ENCODE results near the gene MCM9. TPM values are rescaled to one million over a fixed set of nuclear protein-coding genes. Genes with fewer than 3 reads are reported as not detected.

The MCM9 gene
- polyA plus RNA-seq, 4 donors, result 3.1 to 18.9 (median 4.4) TPM

- no peaks in the 10 kb centered on the region for H3K27me3 ChIP-seq (ENCODE audit: control insufficient read depth in 3 of 3, insufficient read depth in 3 of 3, low read length in 3 of 3)
- peaks cover 0 to 30% of the 10 kb centered on the region in 2 donors for H3K9me3 ChIP-seq (ENCODE audit: control insufficient read depth in 2 of 2, insufficient read depth in 1 of 2, low read depth in 1 of 2, low read length in 1 of 2)
- H3K4me1 ChIP-seq (ENCODE audit: control insufficient read depth in 3 of 3, insufficient read depth in 2 of 3, low read depth in 1 of 3, low read length in 2 of 3), result no peaks in the 10 kb centered on the region
- H3K4me3 ChIP-seq (ENCODE audit: low read depth in 1 of 3, low read length in 3 of 3), result no peak overlapping the region
- peaks cover 0 to 7% (median 0%) of the 10 kb centered on the region in 3 donors for H3K36me3 ChIP-seq (ENCODE audit: control insufficient read depth in 3 of 3, insufficient read depth in 2 of 3, low read depth in 1 of 3, low read length in 3 of 3)
- DNase-seq (no peak), FAIRE-seq (no peak)
- H3K27ac ChIP-seq (ENCODE audit: low read depth in 1 of 3, low read length in 2 of 3), result no peak overlapping the region
Observed at GRCh38 chr6:118945217-118945616, 10.3 kb upstream of the MCM9 start.

DNA sequence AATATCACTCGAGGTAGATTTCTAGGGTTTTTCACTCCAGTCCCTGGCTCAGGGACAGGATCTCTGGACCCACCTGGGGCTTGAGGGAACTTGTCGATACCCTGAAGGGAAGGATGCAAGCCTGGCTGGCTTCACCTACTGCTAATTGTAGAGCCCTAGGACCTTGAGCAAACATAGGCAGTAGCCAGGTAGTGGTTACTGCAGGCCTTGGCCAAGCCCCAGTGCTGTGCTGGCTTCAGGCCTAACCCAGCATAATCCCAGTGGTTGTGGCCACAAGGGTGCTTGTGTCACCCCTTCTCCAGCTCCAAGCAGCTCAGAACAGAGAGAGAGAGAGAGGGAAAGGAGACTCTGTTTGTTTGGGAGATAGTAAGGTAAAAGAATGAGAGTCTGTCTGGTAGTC is 5.8 kb upstream of the MCM9 start:
- H3K9me3 ChIP-seq (ENCODE audit: control insufficient read depth in 2 of 2, insufficient read depth in 1 of 2, low read depth in 1 of 2, low read length in 1 of 2), result peaks cover 0 to 23% of the 10 kb centered on the region in 2 donors
- DNase-seq, result no peak
- H3K4me3 ChIP-seq (ENCODE audit: low read depth in 1 of 3, low read length in 3 of 3), result no peak overlapping the region
- peaks cover 0 to 12% (median 0%) of the 10 kb centered on the region in 3 donors for H3K36me3 ChIP-seq (ENCODE audit: control insufficient read depth in 3 of 3, insufficient read depth in 2 of 3, low read depth in 1 of 3, low read length in 3 of 3)
- H3K4me1 ChIP-seq (ENCODE audit: control insufficient read depth in 3 of 3, insufficient read depth in 2 of 3, low read depth in 1 of 3, low read length in 2 of 3), result no peaks in the 10 kb centered on the region
- WGBS, 3 donors, result 93 to 100% (median 97%) methylated on average over 2 of the region's 2 CpGs
- FAIRE-seq, result no peak
- H3K27ac ChIP-seq (ENCODE audit: low read depth in 1 of 3, low read length in 2 of 3), result no peak overlapping the region
- H3K27me3 ChIP-seq (ENCODE audit: control insufficient read depth in 3 of 3, insufficient read depth in 3 of 3, low read length in 3 of 3), result no peaks in the 10 kb centered on the region

DNA sequence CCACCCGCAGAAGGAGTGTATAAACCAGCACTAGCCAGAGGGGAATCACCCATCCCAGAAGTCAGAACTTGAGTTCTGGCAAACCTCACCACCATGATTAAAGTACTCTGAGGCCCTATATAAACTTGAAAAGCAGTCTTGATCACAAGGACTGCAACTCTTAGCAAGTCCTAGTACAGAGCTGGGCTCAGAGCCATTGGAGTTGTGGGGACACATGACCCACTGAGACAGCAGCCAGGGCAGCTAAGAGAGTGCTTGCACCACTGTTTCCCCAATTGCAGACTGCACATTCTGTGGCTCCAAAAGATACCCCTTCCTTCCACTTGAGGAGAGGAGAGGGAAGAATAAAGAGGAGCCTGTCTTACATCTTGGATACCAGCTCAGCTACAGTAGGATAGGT is 4.7 kb upstream of the MCM9 start:
- no peak for DNase-seq
- Histone ChIP-seq H3K27ac (ENCODE audit: low read depth in 1 of 3, low read length in 2 of 3) (no peak overlapping the region), H3K27me3 (ENCODE audit: control insufficient read depth in 3 of 3, insufficient read depth in 3 of 3, low read length in 3 of 3) (no peaks in the 10 kb centered on the region), H3K9me3 (ENCODE audit: control insufficient read depth in 2 of 2, insufficient read depth in 1 of 2, low read depth in 1 of 2, low read length in 1 of 2) (peaks cover 0 to 20% of the 10 kb centered on the region in 2 donors), H3K4me3 (ENCODE audit: low read depth in 1 of 3, low read length in 3 of 3) (no peak overlapping the region), H3K36me3 (ENCODE audit: control insufficient read depth in 3 of 3, insufficient read depth in 2 of 3, low read depth in 1 of 3, low read length in 3 of 3) (peaks cover 0 to 12% (median 0%) of the 10 kb centered on the region in 3 donors), H3K4me1 (ENCODE audit: control insufficient read depth in 3 of 3, insufficient read depth in 2 of 3, low read depth in 1 of 3, low read length in 2 of 3) (no peaks in the 10 kb centered on the region)
- 93 to 95% (median 95%) methylated on average over 1 of the region's 1 CpG for WGBS, 3 donors
- FAIRE-seq, result no peak

GRCh38 chr6:118935978-118936703 is 1.2 kb upstream of the MCM9 start:
- WGBS, 3 donors, result 60 to 80% (median 64%) methylated on average over 3 of the region's 3 CpGs
- FAIRE-seq, result no peak

GRCh38 chr6:118935331-118935668 is 341 bp upstream of the MCM9 start:
- no peak for DNase-seq
- Histone ChIP-seq H3K27ac (ENCODE audit: low read depth in 1 of 3, low read length in 2 of 3) (peak overlapping the region in 2 of 3 donors; percentile 95 to 98), H3K36me3 (ENCODE audit: control insufficient read depth in 3 of 3, insufficient read depth in 2 of 3, low read depth in 1 of 3, low read length in 3 of 3) (peaks cover 2 to 6% (median 3%) of the 10 kb centered on the region in 3 donors), H3K4me1 (ENCODE audit: control insufficient read depth in 3 of 3, insufficient read depth in 2 of 3, low read depth in 1 of 3, low read length in 2 of 3) (peaks cover 0 to 5% (median 0%) of the 10 kb centered on the region in 3 donors), H3K4me3 (ENCODE audit: low read depth in 1 of 3, low read length in 3 of 3) (peak overlapping the region in 2 of 3 donors; percentile 78 to 96), H3K9me3 (ENCODE audit: control insufficient read depth in 2 of 2, insufficient read depth in 1 of 2, low read depth in 1 of 2, low read length in 1 of 2) (peaks cover 0 to 4% of the 10 kb centered on the region in 2 donors), H3K27me3 (ENCODE audit: control insufficient read depth in 3 of 3, insufficient read depth in 3 of 3, low read length in 3 of 3) (no peaks in the 10 kb centered on the region)
- peak; percentile 10 for FAIRE-seq
- WGBS, 3 donors, result 4 to 45% (median 23%) methylated on average over 1 of the region's 1 CpG

More at GRCh38 chr6:118935978-118936703, 1.2 kb upstream of the MCM9 start:
- no peak overlapping the region for H3K4me3 ChIP-seq (ENCODE audit: low read depth in 1 of 3, low read length in 3 of 3)
- DNase-seq, result no peak
- peaks cover 0 to 5% (median 0%) of the 10 kb centered on the region in 3 donors for H3K4me1 ChIP-seq (ENCODE audit: control insufficient read depth in 3 of 3, insufficient read depth in 2 of 3, low read depth in 1 of 3, low read length in 2 of 3)
- peaks cover 2 to 12% (median 3%) of the 10 kb centered on the region in 3 donors for H3K36me3 ChIP-seq (ENCODE audit: control insufficient read depth in 3 of 3, insufficient read depth in 2 of 3, low read depth in 1 of 3, low read length in 3 of 3)
- H3K9me3 ChIP-seq (ENCODE audit: control insufficient read depth in 2 of 2, insufficient read depth in 1 of 2, low read depth in 1 of 2, low read length in 1 of 2), result peaks cover 0 to 12% of the 10 kb centered on the region in 2 donors
- no peaks in the 10 kb centered on the region for H3K27me3 ChIP-seq (ENCODE audit: control insufficient read depth in 3 of 3, insufficient read depth in 3 of 3, low read length in 3 of 3)
- no peak overlapping the region for H3K27ac ChIP-seq (ENCODE audit: low read depth in 1 of 3, low read length in 2 of 3)

DNA sequence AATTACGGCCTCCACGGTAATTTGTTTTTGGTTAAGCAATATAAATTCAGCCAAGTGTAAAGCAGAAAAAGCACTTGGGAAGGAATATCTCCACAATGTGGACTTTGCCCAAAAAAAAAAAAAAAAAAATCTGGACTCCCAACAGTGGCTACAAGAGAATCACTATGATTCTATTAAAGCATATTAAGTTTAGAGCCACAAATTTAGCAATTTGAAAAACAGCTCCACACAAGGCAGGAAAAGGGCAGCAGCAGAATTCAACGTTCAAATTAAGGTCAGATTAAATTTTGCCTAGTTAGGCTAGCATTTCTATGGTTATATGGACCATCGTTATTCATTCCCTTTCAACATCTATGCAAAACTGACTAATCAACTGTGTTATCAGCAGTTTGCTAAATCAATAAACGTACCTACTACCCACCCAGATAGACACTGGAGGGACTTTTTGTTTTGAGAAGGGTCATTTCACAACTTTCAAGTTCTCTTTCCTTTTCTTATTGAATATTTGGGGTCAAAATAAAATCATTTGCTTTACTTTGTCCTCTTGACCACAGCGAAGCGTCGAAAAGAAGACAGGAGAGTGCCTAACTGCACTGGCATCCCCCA is 1.0 kb downstream of the MCM9 start:
- peaks cover 0 to 3% (median 2%) of the 10 kb centered on the region in 3 donors for H3K36me3 ChIP-seq (ENCODE audit: control insufficient read depth in 3 of 3, insufficient read depth in 2 of 3, low read depth in 1 of 3, low read length in 3 of 3)
- FAIRE-seq (no peak), DNase-seq (peak in 1 of 2 donors; percentile 45)
- H3K27ac ChIP-seq (ENCODE audit: low read depth in 1 of 3, low read length in 2 of 3), result peak overlapping the region; percentile 45 to 99 (median 55)
- WGBS, 3 donors, result 7 to 18% (median 9%) methylated on average over 8 of the region's 8 CpGs
- H3K4me1 ChIP-seq (ENCODE audit: control insufficient read depth in 3 of 3, insufficient read depth in 2 of 3, low read depth in 1 of 3, low read length in 2 of 3), result peaks cover 0 to 5% (median 0%) of the 10 kb centered on the region in 3 donors
- no peaks in the 10 kb centered on the region for H3K9me3 ChIP-seq (ENCODE audit: control insufficient read depth in 2 of 2, insufficient read depth in 1 of 2, low read depth in 1 of 2, low read length in 1 of 2)
- H3K4me3 ChIP-seq (ENCODE audit: low read depth in 1 of 3, low read length in 3 of 3), result peak overlapping the region; percentile 64 to 96 (median 78)
- H3K27me3 ChIP-seq (ENCODE audit: control insufficient read depth in 3 of 3, insufficient read depth in 3 of 3, low read length in 3 of 3), result no peaks in the 10 kb centered on the region

- H3K27me3 ChIP-seq (ENCODE audit: control insufficient read depth in 3 of 3, insufficient read depth in 3 of 3, low read length in 3 of 3), result no peaks in the 10 kb centered on the region
- no peak overlapping the region for H3K4me3 ChIP-seq (ENCODE audit: low read depth in 1 of 3, low read length in 3 of 3)
- H3K9me3 ChIP-seq (ENCODE audit: control insufficient read depth in 2 of 2, insufficient read depth in 1 of 2, low read depth in 1 of 2, low read length in 1 of 2), result no peaks in the 10 kb centered on the region
- no peak overlapping the region for H3K27ac ChIP-seq (ENCODE audit: low read depth in 1 of 3, low read length in 2 of 3)
- peaks cover 2 to 4% (median 3%) of the 10 kb centered on the region in 3 donors for H3K36me3 ChIP-seq (ENCODE audit: control insufficient read depth in 3 of 3, insufficient read depth in 2 of 3, low read depth in 1 of 3, low read length in 3 of 3)
- no peak for FAIRE-seq
- 20 to 45% (median 22%) methylated on average over 2 of the region's 2 CpGs for WGBS, 3 donors
- peaks cover 0 to 5% (median 0%) of the 10 kb centered on the region in 3 donors for H3K4me1 ChIP-seq (ENCODE audit: control insufficient read depth in 3 of 3, insufficient read depth in 2 of 3, low read depth in 1 of 3, low read length in 2 of 3)
- DNase-seq, result peak; percentile 8 to 28
Observed at GRCh38 chr6:118932421-118932820, 2.5 kb downstream of the MCM9 start.

DNA sequence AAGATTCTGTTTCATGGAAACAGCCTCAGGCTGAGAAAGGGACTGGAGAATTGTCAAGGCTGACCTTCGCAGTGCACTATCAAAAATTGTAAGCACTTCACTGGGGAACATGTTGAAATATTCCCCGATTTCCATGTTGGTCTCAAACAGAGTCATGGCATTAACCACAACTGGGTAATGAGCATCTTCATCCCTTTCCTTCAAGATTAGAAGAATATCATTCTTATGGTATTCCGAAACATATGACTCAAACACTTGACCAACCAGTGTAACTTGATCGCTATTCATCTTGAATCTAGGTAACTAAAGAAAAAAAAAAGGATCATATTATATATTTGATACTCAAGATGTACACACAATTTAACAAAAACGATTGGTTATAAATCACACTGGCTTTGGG is 3.5 kb downstream of the MCM9 start:
- FAIRE-seq (no peak), DNase-seq (no peak)
- no peaks in the 10 kb centered on the region for H3K27me3 ChIP-seq (ENCODE audit: control insufficient read depth in 3 of 3, insufficient read depth in 3 of 3, low read length in 3 of 3)
- no peaks in the 10 kb centered on the region for H3K9me3 ChIP-seq (ENCODE audit: control insufficient read depth in 2 of 2, insufficient read depth in 1 of 2, low read depth in 1 of 2, low read length in 1 of 2)
- WGBS, 3 donors, result 91 to 97% (median 94%) methylated on average over 5 of the region's 5 CpGs
- no peak overlapping the region for H3K27ac ChIP-seq (ENCODE audit: low read depth in 1 of 3, low read length in 2 of 3)
- H3K4me1 ChIP-seq (ENCODE audit: control insufficient read depth in 3 of 3, insufficient read depth in 2 of 3, low read depth in 1 of 3, low read length in 2 of 3), result peaks cover 0 to 5% (median 0%) of the 10 kb centered on the region in 3 donors
- no peak overlapping the region for H3K4me3 ChIP-seq (ENCODE audit: low read depth in 1 of 3, low read length in 3 of 3)
- peaks cover 2 to 4% (median 3%) of the 10 kb centered on the region in 3 donors for H3K36me3 ChIP-seq (ENCODE audit: control insufficient read depth in 3 of 3, insufficient read depth in 2 of 3, low read depth in 1 of 3, low read length in 3 of 3)
